Epithelial cell of prostate (primary cell): ENCODE results near the gene ATCAY.

Experiments used
- DNase-seq: peaks from one replicate; pipeline ENCODE4 v3.0.0-alpha.2; 2011; ENCODE audit warnings: low read depth, low spot score
- H3K27ac ChIP-seq: fragments of 450-650 bp; 2 replicates; pipeline ENCODE4 v1.5.1; 2017; ENCODE audit warnings: mild to moderate bottlenecking

Gene ATCAY

GRCh38 chr19:3880471-3881271 is at the start of gene ATCAY:
Gene ATCAY (plus strand): TSS chr19:3880685. CDS start chr19:3885768, 5,083 bp downstream.
- no peak within 1 kb of the TSS for H3K27ac ChIP-seq
- no peak for DNase-seq

- no peak for DNase-seq
- no peak overlapping the region for H3K27ac ChIP-seq
Measured at GRCh38 chr19:3831601-3832000, 48.9 kb upstream of the ATCAY start.

GRCh38 chr19:3832001-3832400 is 48.5 kb upstream of the ATCAY start:
- H3K27ac ChIP-seq = no peak overlapping the region
- no peak for DNase-seq

GRCh38 chr19:3833578-3834348 is 46.7 kb upstream of the ATCAY start:
- no peak for DNase-seq
- H3K27ac ChIP-seq = no peak overlapping the region

- no peak overlapping the region for H3K27ac ChIP-seq
- no peak for DNase-seq
Measured at GRCh38 chr19:3834349-3835054, 46.0 kb upstream of the ATCAY start.

GRCh38 chr19:3835055-3835435 is 45.4 kb upstream of the ATCAY start:
- no peak for DNase-seq
- H3K27ac ChIP-seq = no peak overlapping the region

- DNase-seq = no peak
- no peak overlapping the region for H3K27ac ChIP-seq
Measured at GRCh38 chr19:3836887-3837286, 43.6 kb upstream of the ATCAY start.

GRCh38 chr19:3837332-3837731 is 43.2 kb upstream of the ATCAY start:
- no peak overlapping the region for H3K27ac ChIP-seq
- DNase-seq = no peak

- no peak overlapping the region for H3K27ac ChIP-seq
Measured at GRCh38 chr19:3837922-3838321, 42.6 kb upstream of the ATCAY start.

GRCh38 chr19:3838661-3839060 is 41.8 kb upstream of the ATCAY start:
- no peak overlapping the region for H3K27ac ChIP-seq

More at GRCh38 chr19:3837922-3838321, 42.6 kb upstream of the ATCAY start:
- no peak for DNase-seq

GRCh38 chr19:3839941-3840340 is 40.5 kb upstream of the ATCAY start:
- no peak for DNase-seq

More at GRCh38 chr19:3838661-3839060, 41.8 kb upstream of the ATCAY start:
- no peak for DNase-seq

GRCh38 chr19:3840804-3841203 is 39.7 kb upstream of the ATCAY start:
- no peak overlapping the region for H3K27ac ChIP-seq
- no peak for DNase-seq

More at GRCh38 chr19:3839941-3840340, 40.5 kb upstream of the ATCAY start:
- H3K27ac ChIP-seq = no peak overlapping the region

GRCh38 chr19:3842948-3843347 is 37.5 kb upstream of the ATCAY start:
- no peak overlapping the region for H3K27ac ChIP-seq
- DNase-seq = no peak

GRCh38 chr19:3844596-3844995 is 35.9 kb upstream of the ATCAY start:
- H3K27ac ChIP-seq = no peak overlapping the region
- DNase-seq = no peak

GRCh38 chr19:3849092-3849491 is 31.4 kb upstream of the ATCAY start:
- DNase-seq = no peak

GRCh38 chr19:3849787-3850186 is 30.7 kb upstream of the ATCAY start:
- DNase-seq = no peak
- no peak overlapping the region for H3K27ac ChIP-seq

More at GRCh38 chr19:3849092-3849491, 31.4 kb upstream of the ATCAY start:
- H3K27ac ChIP-seq = no peak overlapping the region

- H3K27ac ChIP-seq = no peak overlapping the region
- DNase-seq = no peak
Measured at GRCh38 chr19:3850320-3850972, 30.0 kb upstream of the ATCAY start.

- no peak for DNase-seq
- no peak overlapping the region for H3K27ac ChIP-seq
Measured at GRCh38 chr19:3851254-3852176, 29.0 kb upstream of the ATCAY start.

GRCh38 chr19:3852177-3852511 is 28.3 kb upstream of the ATCAY start:
- no peak for DNase-seq
- H3K27ac ChIP-seq = no peak overlapping the region
